Measurements from ENCODE around the gene SMCO3.
"Not testable (repeated sequence)": the region's sequence is repeated elsewhere in the genome, so short reads cannot be mapped to it uniquely, and the experiment has no call there.

The SMCO3 gene

GRCh38 chr12:14774906-14775635 is 38.9 kb downstream of the SMCO3 start:
- DNase-seq (ENCODE audit: low read depth): no peak

GRCh38 chr12:14774074-14774905 is 39.7 kb downstream of the SMCO3 start:
- peak; percentile 79 for DNase-seq (ENCODE audit: low read depth)

- DNase-seq (ENCODE audit: low read depth): no peak
Measured at GRCh38 chr12:14773685-14774073, 40.3 kb downstream of the SMCO3 start.

GRCh38 chr12:14772946-14773345 is 41.0 kb downstream of the SMCO3 start:
- no peak for DNase-seq (ENCODE audit: low read depth)

GRCh38 chr12:14771651-14772137 is 42.3 kb downstream of the SMCO3 start:
- no peak for DNase-seq (ENCODE audit: low read depth)

- DNase-seq (ENCODE audit: low read depth): peak; percentile 72
Measured at GRCh38 chr12:14770496-14771461, 43.2 kb downstream of the SMCO3 start.

- DNase-seq (ENCODE audit: low read depth): no peak
Measured at GRCh38 chr12:14769969-14770495, 44.0 kb downstream of the SMCO3 start.

GRCh38 chr12:14769466-14769968 is 44.5 kb downstream of the SMCO3 start:
- DNase-seq (ENCODE audit: low read depth): no peak

- DNase-seq (ENCODE audit: low read depth): no peak
Measured at GRCh38 chr12:14768823-14769405, 45.1 kb downstream of the SMCO3 start.

GRCh38 chr12:14767617-14768016 is 46.4 kb downstream of the SMCO3 start:
- DNase-seq (ENCODE audit: low read depth): no peak

- DNase-seq (ENCODE audit: low read depth): no peak
Measured at GRCh38 chr12:14766649-14767215, 47.2 kb downstream of the SMCO3 start.

GRCh38 chr12:14766020-14766419 is 48.0 kb downstream of the SMCO3 start:
- not testable (repeated sequence) for DNase-seq (ENCODE audit: low read depth)

GRCh38 chr12:14765398-14765797 is 48.6 kb downstream of the SMCO3 start:
- no peak for DNase-seq (ENCODE audit: low read depth)

GRCh38 chr12:14759711-14760280 is 54.2 kb downstream of the SMCO3 start:
- not testable (repeated sequence) for DNase-seq (ENCODE audit: low read depth)

GRCh38 chr12:14756334-14757143 is 57.4 kb downstream of the SMCO3 start:
- DNase-seq (ENCODE audit: low read depth): no peak
